GM12878 (cell line): ENCODE data around the gene ARHGAP9. TPM values are rescaled to one million over a fixed set of nuclear protein-coding genes. Genes with fewer than 3 reads are reported as not detected.

Experiments
- ATAC-seq: fragments of 200-7000 bp; cut with Tn5 transposase; 3 replicates; pipeline ENCODE4 v1.9.1; 2020; ENCODE audit warnings: mild to moderate bottlenecking, moderate library complexity
- BruUV-seq: library from RNA; stranded (reverse); fragments of 400-500 nt; replicated peaks from 2 replicates; lab custom pipeline; 2021; lab: Mats Ljungman, UMichigan
- CTCF ChIA-PET: fragments of 300-600 bp; sonication (Branson Sonifier 250); formaldehyde crosslinking; extraction: SDS; loops from one replicate; lab custom pipeline; 2021; ENCODE audit warnings: inconsistent platforms; lab: Yijun Ruan, JAX
- POLR2A ChIA-PET: fragments of 350-600 bp; formaldehyde crosslinking; extraction: SDS; loops from one replicate; lab custom pipeline; 2021; ENCODE audit warnings: inconsistent platforms; lab: Charles Lee
- RAD21 ChIA-PET: fragments of 300-600 bp; sonication (Branson Sonifier 250); formaldehyde crosslinking; loops from one replicate; lab custom pipeline; 2023; ENCODE audit warnings: antibody characterized with exemption; ENCODE audit not compliant: unreplicated experiment; lab: Charles Lee
- SMC1A ChIA-PET: fragments of 300-600 bp; sonication (Branson Sonifier 250); formaldehyde crosslinking; loops from one replicate; lab custom pipeline; 2023; ENCODE audit not compliant: unreplicated experiment, uncharacterized antibody; lab: Charles Lee
- DNase-seq: peaks from one replicate; pipeline ENCODE4 v3.0.0-alpha.2; 2011; ENCODE audit warnings: low read depth, low spot score
- FAIRE-seq: peaks from 3 replicates; lab custom pipeline; 2011; peaks lifted over from hg19 to GRCh38; lab: Jason Lieb, UNC
- H2AFZ ChIP-seq: 2 replicates; pipeline ENCODE4 v1.6.0; 2011; ENCODE audit warnings: low read depth, low read length, control low read depth; ENCODE audit not compliant: control insufficient read depth
- H3K27ac ChIP-seq: 2 replicates; pipeline ENCODE4 v1.5.1; 2011; ENCODE audit warnings: control low read depth; ENCODE audit not compliant: control insufficient read depth, insufficient read depth
- H3K27me3 ChIP-seq, 2 experiments: replicated peaks in 1 of 2; 2 replicates each; pipeline versions ENCODE4 v1.6.0 to v1.6.1; 2011; ENCODE audit warnings: low read length in 1 of 2; ENCODE audit not compliant: control insufficient read depth in 2 of 2, insufficient read depth in 2 of 2
- H3K36me3 ChIP-seq, 2 experiments: 2 replicates each; pipeline ENCODE4 v1.5.1; 2011; ENCODE audit warnings: low read length in 1 of 2; ENCODE audit not compliant: control insufficient read depth in 2 of 2, insufficient read depth in 2 of 2
- H3K4me1 ChIP-seq: 2 replicates; pipeline ENCODE4 v1.6.1; 2011; ENCODE audit warnings: mild to moderate bottlenecking, low read length, moderate library complexity, mixed read lengths; ENCODE audit not compliant: control insufficient read depth, insufficient read depth
- H3K4me2 ChIP-seq: 2 replicates; pipeline ENCODE4 v1.6.0; 2011; ENCODE audit warnings: control low read depth; ENCODE audit not compliant: control insufficient read depth, insufficient read depth
- H3K4me3 ChIP-seq: fragments of 200-600 bp; sonication (generic); 2 replicates; pipeline ENCODE4 v1.5.1; 2016
- H3K79me2 ChIP-seq: 2 replicates; pipeline ENCODE4 v1.6.0; 2011; ENCODE audit warnings: low read length; ENCODE audit not compliant: control insufficient read depth, insufficient read depth
- H3K9ac ChIP-seq: 2 replicates; pipeline ENCODE4 v1.8.0; 2011; ENCODE audit warnings: low read length, control low read depth, mixed read lengths; ENCODE audit not compliant: control insufficient read depth, insufficient read depth
- H3K9me3 ChIP-seq: replicated peaks from 3 replicates; pipeline ENCODE4 v1.5.1; 2011; ENCODE audit warnings: mild to moderate bottlenecking, low read length; ENCODE audit not compliant: control insufficient read depth, insufficient read depth
- H4K20me1 ChIP-seq: 2 replicates; pipeline ENCODE4 v1.6.0; 2011; ENCODE audit not compliant: control insufficient read depth, insufficient read depth
- ATF7 ChIP-seq: fragments of 450-650 bp; IDR thresholded peaks from 2 replicates; pipeline ENCODE4 v1.6.1; 2016; ENCODE audit warnings: low read depth, mild to moderate bottlenecking
- CREM ChIP-seq: IDR thresholded peaks from 2 replicates; pipeline ENCODE4 v1.6.1; 2014; ENCODE audit warnings: antibody characterized with exemption, low read depth
- ESRRA ChIP-seq: IDR thresholded peaks from 2 replicates; pipeline ENCODE4 v1.6.1; 2012; ENCODE audit warnings: mild to moderate bottlenecking, low read length, improper control_type of control experiment
- MXI1 ChIP-seq: fragments of 150-350 bp; IDR thresholded peaks from 2 replicates; pipeline ENCODE4 v1.6.1; 2011; ENCODE audit warnings: low read depth, mild to moderate bottlenecking, inconsistent platforms, low read length, improper control_type of control experiment
- NFIC ChIP-seq: IDR thresholded peaks from 2 replicates; pipeline ENCODE4 v1.6.1; 2012; ENCODE audit warnings: low read depth, mild to moderate bottlenecking, inconsistent platforms, low read length, moderate library complexity
- POU2F2 ChIP-seq: IDR thresholded peaks from 3 replicates; pipeline ENCODE4 v1.6.1; 2011; ENCODE audit warnings: low read depth, mild to moderate bottlenecking, low read length, borderline replicate concordance
- RUNX3 ChIP-seq: IDR thresholded peaks from 2 replicates; pipeline ENCODE4 v1.6.1; 2012; ENCODE audit warnings: low read length, inconsistent platforms
- WGBS: methylation state at CpG from one replicate; pipeline ENCODE4 v1.1.6; 2016; ENCODE audit warnings: low lambda C conversion rate; ENCODE audit not compliant: insufficient replicate concordance, insufficient coverage; ENCODE audit errors: missing lambda C conversion rate; 5-methylcytosine and 5-hydroxymethylcytosine counted together
- in situ Hi-C: fragments of 300-500 bp; cut with MboI; formaldehyde crosslinking; loops from 9 replicates; pipeline ENCODE4 v1.14.3; 2018; ENCODE audit warnings: mixed read lengths
- intact Hi-C: fragments of 100-400 bp; cut with micrococcal nuclease; formaldehyde crosslinking; loops from one replicate; pipeline ENCODE4 v1.14.2; 2022; ENCODE audit not compliant: unreplicated experiment
- polyA plus RNA-seq, 11 experiments: library from polyadenylated mRNA; depleted of rRNA in 4 of 11; unstranded in 6 of 11; stranded (reverse) in 5 of 11; fragments of >200 nt; fragmentation: Nextera tagmentation in 4 of 11; fragmentation: Illumina TruSeq in 1 of 11; extraction: Ambion mirVana in 4 of 11; extraction: Trizol in 1 of 11; gene quantifications; 1 replicate in 1 of 11; 2 replicates in 10 of 11; pipeline versions ENCODE4 v1.2.1 to v1.2.3, GENCODE V29; 2011 to 2016; ENCODE audit warnings: inconsistent platforms in 2 of 11, missing spikeins in 2 of 11, low read depth in 1 of 11
- total RNA-seq, 4 experiments: library from RNA; depleted of rRNA in 3 of 4; stranded (reverse); fragments of >200 nt in 3 of 4; fragmentation: Illumina TruSeq in 1 of 4; extraction: Trizol in 1 of 4; gene quantifications; 2 replicates each; pipeline versions ENCODE4 v1.2.1 to v1.2.3, GENCODE V29; 2013 to 2021
- TF ChIP-seq, protein P1 (sequence below): fragments of 450-650 bp; IDR thresholded peaks from 2 replicates; pipeline ENCODE4 v1.6.1; 2014; ENCODE audit warnings: mild to moderate bottlenecking
- TF ChIP-seq, protein P2 (sequence below): fragments of 450-650 bp; IDR thresholded peaks from 2 replicates; pipeline ENCODE4 v1.6.1; 2017; ENCODE audit warnings: low read depth, mild to moderate bottlenecking, moderate library complexity

The ARHGAP9 gene
- total and polyA plus RNA-seq, 10 of the 15 experiments (the other 5 are each of a cell fraction or from before 2014, with no cell fraction given): 19.5 to 102 (median 76.8) TPM

DNA sequence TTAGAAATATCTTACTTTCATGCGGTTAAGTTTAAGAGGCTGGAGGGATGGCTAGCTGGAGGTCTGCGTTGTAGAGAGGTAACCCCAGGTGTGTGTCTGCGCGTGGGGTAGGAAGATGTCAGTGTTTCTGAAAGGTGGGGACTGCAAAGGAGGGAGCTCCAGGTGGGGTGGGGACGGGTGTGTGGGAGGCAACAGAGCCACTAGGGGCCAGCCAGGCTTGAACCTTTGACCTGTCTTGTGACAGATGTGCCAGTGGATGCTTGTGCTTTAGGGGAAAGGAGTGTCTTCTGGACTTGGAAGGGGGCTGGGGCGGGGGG, 19.2 kb downstream of the ARHGAP9 start (continued):
- TF ChIP-seq, protein P1, sequence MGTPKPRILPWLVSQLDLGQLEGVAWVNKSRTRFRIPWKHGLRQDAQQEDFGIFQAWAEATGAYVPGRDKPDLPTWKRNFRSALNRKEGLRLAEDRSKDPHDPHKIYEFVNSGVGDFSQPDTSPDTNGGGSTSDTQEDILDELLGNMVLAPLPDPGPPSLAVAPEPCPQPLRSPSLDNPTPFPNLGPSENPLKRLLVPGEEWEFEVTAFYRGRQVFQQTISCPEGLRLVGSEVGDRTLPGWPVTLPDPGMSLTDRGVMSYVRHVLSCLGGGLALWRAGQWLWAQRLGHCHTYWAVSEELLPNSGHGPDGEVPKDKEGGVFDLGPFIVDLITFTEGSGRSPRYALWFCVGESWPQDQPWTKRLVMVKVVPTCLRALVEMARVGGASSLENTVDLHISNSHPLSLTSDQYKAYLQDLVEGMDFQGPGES: no peak
- TF ChIP-seq ESRRA (no peak), RUNX3 (no peak), POU2F2 (no peak), NFIC (no peak), MXI1 (no peak), ATF7 (no peak)

DNA sequence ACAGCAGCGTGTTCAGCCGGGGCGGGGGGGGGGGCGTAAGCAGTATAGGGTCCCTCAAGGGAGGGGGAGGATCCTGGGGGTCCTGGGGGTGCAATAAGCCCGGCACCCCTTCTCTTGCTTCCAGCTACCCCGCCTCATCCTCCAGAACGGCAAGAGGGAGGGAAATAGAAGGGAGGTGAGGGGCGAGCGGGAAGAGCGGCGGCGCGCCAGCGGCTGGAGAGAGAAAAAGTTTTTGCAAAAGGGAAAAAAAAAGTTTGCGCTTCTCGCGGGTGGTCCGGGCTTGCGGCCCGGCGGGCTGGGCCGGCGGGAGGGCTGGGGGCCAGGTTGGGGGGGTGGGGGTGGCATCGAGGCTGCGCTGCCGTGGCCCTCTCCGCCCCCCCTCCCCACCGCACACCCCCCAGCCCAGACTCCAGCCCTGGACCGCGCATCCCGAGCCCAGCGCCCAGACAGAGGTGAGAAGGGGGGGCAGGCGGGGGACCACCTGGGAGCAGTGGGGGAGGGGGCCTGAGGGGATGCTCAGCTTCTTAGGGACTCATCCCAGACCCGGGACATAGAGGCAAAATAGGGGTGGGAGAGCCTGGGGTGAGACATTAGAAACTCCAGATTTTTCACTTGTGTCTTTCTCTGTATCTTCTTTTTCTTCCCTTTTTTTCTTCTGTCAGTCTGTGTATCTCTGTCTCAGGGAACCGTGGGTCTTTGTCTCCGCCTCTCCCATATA, 19.8 kb downstream of the ARHGAP9 start, which contains the start of gene GLI1:
GLI1 (plus strand) TSS at position 36 of the 718 bp plus-strand sequence. CDS start 3,907 bp downstream, outside the sequence.
- POLR2A ChIA-PET: interaction anchor here (0.9 to 3.0 kb wide), 5 partner anchors 8 to 230 kb away, joined by 3 to 16 read pairs (median 4); partner anchors contain the start of gene SHMT2
- intact Hi-C loops (loop anchor here (5.0 kb wide), 2 partner anchors 62 to 162 kb away; partner anchors contain the start of genes DDIT3 and MBD6), in situ Hi-C loops (loop anchor here (5.0 to 10.0 kb wide), 2 partner anchors 145 to 198 kb away; no protein-coding TSS in a partner anchor)
- no TSS peak for BruUV-seq
- RAD21 ChIA-PET: interaction anchor here (0.6 to 4.7 kb wide), 15 partner anchors 6 to 217 kb away, joined by 3 to 35 read pairs (median 4); partner anchors contain the start of genes ARHGAP9 and INHBE
- peak within 1 kb of the TSS; percentile 97 for H2AFZ ChIP-seq
- peak within 1 kb of the TSS; percentile 79 for H3K27ac ChIP-seq
- SMC1A ChIA-PET: interaction anchor here (0.7 to 2.4 kb wide), 15 partner anchors 10 to 322 kb away, joined by 3 to 11 read pairs (median 6); partner anchors contain the start of genes ARHGAP9, DCTN2 and DDIT3
- no peaks in the 10 kb centered on the region for H3K79me2 ChIP-seq
- H3K4me1 ChIP-seq: peaks cover 38% of the 10 kb centered on the region
- peak within 1 kb of the TSS; percentile 100 for H3K4me2 ChIP-seq
- 0 out of 2 replicates have a peak, but pooled peaks cover 2% of the 10 kb centered on the region for H4K20me1 ChIP-seq
- H3K27me3 ChIP-seq: 0 out of 4 replicates have a peak, but pooled peaks cover 0 to 4% of the 10 kb centered on the region in 2 experiments
- no peaks in the 10 kb centered on the region for H3K36me3 ChIP-seq
- CTCF ChIA-PET: interaction anchor here (0.8 to 11.0 kb wide), 29 partner anchors 7 to 285 kb away, joined by 3 to 540 read pairs (median 5); partner anchors contain the start of genes ARHGAP9, INHBE, MBD6 and TSPAN31
- no peak for DNase-seq
- H3K9me3 ChIP-seq: no peaks in the 10 kb centered on the region
- H3K9ac ChIP-seq: peak within 1 kb of the TSS; percentile 71
- peak; percentile 38 for FAIRE-seq
- TF ChIP-seq, protein P2, sequence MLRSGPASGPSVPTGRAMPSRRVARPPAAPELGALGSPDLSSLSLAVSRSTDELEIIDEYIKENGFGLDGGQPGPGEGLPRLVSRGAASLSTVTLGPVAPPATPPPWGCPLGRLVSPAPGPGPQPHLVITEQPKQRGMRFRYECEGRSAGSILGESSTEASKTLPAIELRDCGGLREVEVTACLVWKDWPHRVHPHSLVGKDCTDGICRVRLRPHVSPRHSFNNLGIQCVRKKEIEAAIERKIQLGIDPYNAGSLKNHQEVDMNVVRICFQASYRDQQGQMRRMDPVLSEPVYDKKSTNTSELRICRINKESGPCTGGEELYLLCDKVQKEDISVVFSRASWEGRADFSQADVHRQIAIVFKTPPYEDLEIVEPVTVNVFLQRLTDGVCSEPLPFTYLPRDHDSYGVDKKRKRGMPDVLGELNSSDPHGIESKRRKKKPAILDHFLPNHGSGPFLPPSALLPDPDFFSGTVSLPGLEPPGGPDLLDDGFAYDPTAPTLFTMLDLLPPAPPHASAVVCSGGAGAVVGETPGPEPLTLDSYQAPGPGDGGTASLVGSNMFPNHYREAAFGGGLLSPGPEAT: 0 out of 2 replicates have a peak, but pooled peaks have one; percentile 10
- no peak for TF ChIP-seq CREM
- H3K4me3 ChIP-seq: peak within 1 kb of the TSS; percentile 85
- WGBS: 0% methylated on average over 13 of the region's 36 CpGs
- ATAC-seq: 0 out of 3 replicates have a peak, but pooled peaks have one; percentile 4
